Neural cell (in vitro differentiated cells): ENCODE data around the gene FBXO2. TPM values are rescaled to one million over a fixed set of nuclear protein-coding genes. Genes with fewer than 3 reads are reported as not detected.
A peak's percentile ranks its signal among the peaks of the same experiment; 100 is the strongest.

Source experiments
- H2AFZ ChIP-seq: fragments of 200-600, 300-800 bp; sonication (generic), shearing (Covaris generic); 2 replicates; pipeline ENCODE4 v1.6.0; 2014; ENCODE audit warnings: low read depth, mild to moderate bottlenecking, antibody characterized with exemption, low read length, moderate library complexity
- H3F3A ChIP-seq: fragments of 200-600 bp; shearing (Covaris generic); 2 replicates; pipeline ENCODE4 v1.6.1; 2016; ENCODE audit warnings: mild to moderate bottlenecking, moderate library complexity, mixed read lengths, antibody characterized with exemption, low read length; ENCODE audit not compliant: insufficient read depth, poor library complexity, severe bottlenecking
- H3K27ac ChIP-seq: fragments of 200-600, 300-800 bp; sonication (generic), shearing (Covaris generic); 2 replicates; pipeline ENCODE4 v1.5.1; 2014; ENCODE audit warnings: mild to moderate bottlenecking, low read length, moderate library complexity
- H3K27me3 ChIP-seq: fragments of 300-800, 200-600 bp; sonication (generic), shearing (Covaris generic); 2 replicates; pipeline ENCODE4 v1.6.0; 2014; ENCODE audit warnings: mild to moderate bottlenecking, low read depth, low read length, moderate library complexity; ENCODE audit not compliant: insufficient read depth
- H3K36me3 ChIP-seq: fragments of 300-800, 200-600 bp; sonication (generic), shearing (Covaris generic); 2 replicates; pipeline ENCODE4 v1.5.1; 2014; ENCODE audit warnings: mild to moderate bottlenecking, antibody characterized with exemption, low read length, moderate library complexity; ENCODE audit not compliant: insufficient read depth
- H3K4me2 ChIP-seq: fragments of 300-800, 200-600 bp; sonication (generic), shearing (Covaris generic); 2 replicates; pipeline ENCODE4 v1.6.0; 2014; ENCODE audit warnings: mild to moderate bottlenecking, low read length
- H3K4me3 ChIP-seq: fragments of 300-800, 200-600 bp; sonication (generic), shearing (Covaris generic); 2 replicates; pipeline ENCODE4 v1.5.1; 2014; ENCODE audit warnings: mild to moderate bottlenecking, low read length, moderate library complexity
- H3K79me2 ChIP-seq: fragments of 200-600 bp; shearing (Covaris generic); replicated peaks from 2 replicates; pipeline ENCODE4 v1.6.0; 2014; ENCODE audit warnings: mild to moderate bottlenecking, low read length, moderate library complexity; ENCODE audit not compliant: insufficient read depth
- H3K9ac ChIP-seq: fragments of 300-800, 200-600 bp; sonication (generic), shearing (Covaris generic); 2 replicates; pipeline ENCODE4 v1.6.1; 2016; ENCODE audit warnings: mild to moderate bottlenecking, low read length, mixed read lengths
- H3K9me2 ChIP-seq: fragments of 200-600 bp; shearing (Covaris generic); 2 replicates; pipeline ENCODE4 v1.6.1; 2016; ENCODE audit warnings: mild to moderate bottlenecking, low read length, mixed read lengths; ENCODE audit not compliant: insufficient read depth
- H3K9me3 ChIP-seq: fragments of 200-600, 300-800 bp; sonication (generic), shearing (Covaris generic); 2 replicates; pipeline ENCODE4 v1.6.1; 2016; ENCODE audit warnings: mild to moderate bottlenecking, mixed run types, low read length, moderate library complexity, mixed read lengths
- H4K20me1 ChIP-seq: fragments of 200-600 bp; shearing (Covaris generic); 2 replicates; pipeline ENCODE4 v1.6.1; 2016; ENCODE audit warnings: mild to moderate bottlenecking, mixed run types; ENCODE audit not compliant: insufficient read depth
- CTCF ChIP-seq: fragments of 450-650 bp; IDR thresholded peaks from 2 replicates; pipeline ENCODE4 v1.5.1; 2014; ENCODE audit warnings: antibody characterized with exemption, mild to moderate bottlenecking, moderate library complexity; ENCODE audit not compliant: poor library complexity, severe bottlenecking
- EP300 ChIP-seq: fragments of 450-650 bp; conservative IDR thresholded peaks from 2 replicates; pipeline ENCODE4 v1.6.1; 2014; ENCODE audit warnings: antibody characterized with exemption, mild to moderate bottlenecking, moderate library complexity; ENCODE audit not compliant: poor library complexity, severe bottlenecking
- EZH2 ChIP-seq: fragments of 200-600, 300-800 bp; shearing (Covaris generic), sonication (generic); IDR thresholded peaks from 2 replicates; pipeline ENCODE4 v1.6.1; 2014; ENCODE audit warnings: antibody characterized with exemption, low read length, borderline replicate concordance, mild to moderate bottlenecking; ENCODE audit not compliant: insufficient read depth, poor library complexity, severe bottlenecking
- MXI1 ChIP-seq: fragments of 450-650 bp; conservative IDR thresholded peaks from 2 replicates; pipeline ENCODE4 v1.6.1; 2014; ENCODE audit warnings: antibody characterized with exemption, mild to moderate bottlenecking; ENCODE audit not compliant: poor library complexity, severe bottlenecking
- POLR2AphosphoS5 ChIP-seq: IDR thresholded peaks from 2 replicates; pipeline ENCODE4 v1.6.1; 2012
- RAD21 ChIP-seq: fragments of 450-650 bp; conservative IDR thresholded peaks from 2 replicates; pipeline ENCODE4 v1.6.1; 2014; ENCODE audit warnings: antibody characterized with exemption, mild to moderate bottlenecking, moderate library complexity
- REST ChIP-seq: IDR thresholded peaks from 2 replicates; pipeline ENCODE4 v1.6.1; 2012; ENCODE audit warnings: borderline replicate concordance
- SMC3 ChIP-seq: fragments of 450-650 bp; conservative IDR thresholded peaks from 2 replicates; pipeline ENCODE4 v1.6.1; 2014; ENCODE audit warnings: antibody characterized with exemption, mild to moderate bottlenecking, moderate library complexity; ENCODE audit not compliant: poor library complexity
- TAF1 ChIP-seq: IDR thresholded peaks from 2 replicates; pipeline ENCODE4 v1.6.1; 2012; ENCODE audit warnings: low read depth
- polyA plus RNA-seq: library from polyadenylated mRNA; depleted of rRNA; stranded (reverse); fragments of >200 nt; gene quantifications from 2 replicates; pipeline ENCODE4 v1.2.3, GENCODE V29; 2014

FBXO2 gene
- polyA plus RNA-seq, 1 donor from 2014 or later: 16.6 TPM

GRCh38 chr1:11690397-11691301 is 36.4 kb upstream of the FBXO2 start:
- Histone ChIP-seq H3K9me3 (no peaks in the 10 kb centered on the region), H3K27ac (peak overlapping the region; percentile 78), H3K4me2 (peak overlapping the region; percentile 89), H3K27me3 (no peaks in the 10 kb centered on the region), H3K9ac (peak overlapping the region; percentile 90), H3K9me2 (no peaks in the 10 kb centered on the region), H4K20me1 (no peaks in the 10 kb centered on the region), H3K36me3 (no peaks in the 10 kb centered on the region), H3K4me3 (peak overlapping the region; percentile 88), H3K79me2 (peaks cover 37% of the 10 kb centered on the region), H2AFZ (peak overlapping the region; percentile 83), H3F3A (no peaks in the 10 kb centered on the region)
- TF ChIP-seq EZH2: no peak
- TF ChIP-seq MXI1: peak; percentile 2
- no peak for TF ChIP-seq SMC3
- peak; percentile 42 for TF ChIP-seq CTCF

- Histone ChIP-seq H3K36me3 (no peaks in the 10 kb centered on the region), H3F3A (no peaks in the 10 kb centered on the region), H3K9ac (no peak overlapping the region), H2AFZ (no peak overlapping the region), H3K9me3 (no peaks in the 10 kb centered on the region), H3K79me2 (peaks cover 43% of the 10 kb centered on the region), H4K20me1 (no peaks in the 10 kb centered on the region), H3K4me3 (no peak overlapping the region), H3K27ac (no peak overlapping the region), H3K4me2 (no peak overlapping the region), H3K9me2 (no peaks in the 10 kb centered on the region), H3K27me3 (no peaks in the 10 kb centered on the region)
- TF ChIP-seq POLR2AphosphoS5 (no peak), TAF1 (no peak), CTCF (no peak), EZH2 (no peak), MXI1 (no peak), SMC3 (no peak), REST (no peak), EP300 (no peak), RAD21 (no peak)
Measured at GRCh38 chr1:11688506-11688905, 34.3 kb upstream of the FBXO2 start.
